ENCODE data around the gene XPA. TPM values are rescaled to one million over a fixed set of nuclear protein-coding genes. Genes with fewer than 3 reads are reported as not detected.

Gene XPA
- total and polyA plus RNA-seq, 2 of the 8 experiments (the other 6 are each of a cell fraction or from before 2014, with no cell fraction given), result 0.24 to 2.6 TPM

- Histone ChIP-seq H3K56ac (replicated peaks; ENCODE audit: insufficient read length, low read depth, low read length) (no peak overlapping the region), H4K91ac (replicated peaks; ENCODE audit: insufficient read length, low read length) (no peak overlapping the region), H2BK15ac (ENCODE audit: low read length) (no peak overlapping the region), H3K4me3 (ENCODE audit: extremely low read depth in 1 of 4, insufficient read depth in 2 of 4, low read depth in 3 of 4, low read length in 4 of 4) (no peak overlapping the region), H2BK12ac (ENCODE audit: low read depth, low read length) (no peak overlapping the region), H3K79me1 (ENCODE audit: low read depth, low read length) (peaks cover 8% of the 10 kb centered on the region; the same call in 1 of the 2 replicates), H3K23me2 (ENCODE audit: low read depth, low read length) (no peaks in the 10 kb centered on the region; the same call in 1 of the 2 replicates), H2BK20ac (ENCODE audit: low read length) (no peak overlapping the region), H3K14ac (ENCODE audit: insufficient read length) (no peak overlapping the region), H4K20me1 (replicated peaks in 1 of 2; ENCODE audit: control insufficient read depth in 1 of 2, insufficient read depth in 2 of 2, low read length in 2 of 2) (peaks cover 3 to 5% of the 10 kb centered on the region in 2 experiments), H3K4me2 (ENCODE audit: insufficient read depth in 1 of 2, low read depth in 2 of 2, low read length in 2 of 2) (peak overlapping the region; percentile 8 to 29; a peak in 1 of 4 replicates), H2BK120ac (replicated peaks; ENCODE audit: low read depth, low read length) (no peak overlapping the region), H3K4ac (replicated peaks; ENCODE audit: insufficient read length, low read depth, low read length) (no peak overlapping the region), H4K5ac (ENCODE audit: insufficient read length, low read depth, low read length) (no peak overlapping the region), H3K27ac (ENCODE audit: low read depth, low read length) (no peak overlapping the region), H2BK5ac (ENCODE audit: low read depth, low read length) (no peak overlapping the region), H3K18ac (ENCODE audit: extremely low read depth, low read length) (no peak overlapping the region), H3K9me3 (ENCODE audit: insufficient read depth in 2 of 2, low read depth in 1 of 2, low read length in 1 of 2) (0 out of 4 replicates have a peak, but pooled peaks cover 0 to 3% of the 10 kb centered on the region in 2 experiments), H3K4me1 (replicated peaks in 1 of 4; ENCODE audit: control insufficient read depth in 3 of 4, insufficient read depth in 4 of 4, low read length in 3 of 4) (peaks cover 0 to 11% (median 4%) of the 10 kb centered on the region in 4 experiments; a peak in 3 of 7 replicates), H4K8ac (ENCODE audit: extremely low read depth, insufficient read depth, low read length) (no peak overlapping the region), H3K9ac (replicated peaks in 1 of 4; ENCODE audit: extremely low read depth in 1 of 4, low read depth in 3 of 4, low read length in 3 of 4) (no peak overlapping the region), H3K23ac (ENCODE audit: insufficient read length) (no peak overlapping the region), H3K27me3 (replicated peaks in 1 of 4; ENCODE audit: control insufficient read depth in 3 of 4, extremely low read depth in 1 of 4, insufficient read depth in 3 of 4, low read length in 3 of 4) (no peaks in the 10 kb centered on the region), H3K79me2 (ENCODE audit: control insufficient read depth in 1 of 2, insufficient read depth in 2 of 2, low read length in 2 of 2) (peaks cover 9 to 54% of the 10 kb centered on the region in 2 experiments), H3K36me3 (ENCODE audit: control insufficient read depth in 2 of 4, insufficient read depth in 4 of 4, low read length in 3 of 4) (peaks cover 0 to 27% (median 16%) of the 10 kb centered on the region in 4 experiments; a peak in 7 of 8 replicates), H2AFZ (ENCODE audit: low read length) (no peak overlapping the region), H2AK5ac (ENCODE audit: low read depth, low read length) (no peak overlapping the region)
- FAIRE-seq (no peak), DNase-seq (ENCODE audit: low read depth in 1 of 2, low spot score in 2 of 2) (no peak)
- ChIA-PET CTCF (ENCODE audit: partially characterized antibody) (interaction anchor here (0.6 to 4.0 kb wide), 5 partner anchors 14 to 414 kb away, joined by 3 to 28 read pairs (median 4); no protein-coding TSS in a partner anchor), POLR2A (ENCODE audit: partially characterized antibody) (interaction anchor here (1.0 to 2.2 kb wide), 3 partner anchors 9 to 13 kb away, joined by 3 to 6 read pairs (median 3); no protein-coding TSS in a partner anchor)
- peak; percentile 53 to 58; a peak in 1 of 4 replicates for TF ChIP-seq SIN3A (conservative IDR thresholded peaks at IDR 0.05 in 1 of 2, IDR thresholded peaks at IDR 0.05 in 1 of 2; ENCODE audit: low read depth in 1 of 2, low read length in 2 of 2)
- no peak for TF ChIP-seq POLR2AphosphoS5 (IDR thresholded peaks at IDR 0.05; ENCODE audit: low read depth, low read length)
- WGBS, 2 experiments (ENCODE audit: extremely low coverage in 1 of 2, insufficient coverage in 1 of 2, insufficient read length in 1 of 2, insufficient replicate concordance in 2 of 2, low coverage in 1 of 2, low lambda C conversion rate in 2 of 2, missing lambda C conversion rate in 1 of 2), result 78% methylated on average over 3 of the region's 3 CpGs; no CpG with 5 or more reads in 1 of the 2 experiments
Measured at GRCh38 chr9:97628668-97629067, 68.5 kb downstream of the XPA start.
